CD4-positive, CD25-positive, alpha-beta regulatory T cell (primary cell): ENCODE measurements around the gene GALNTL6. TPM values are rescaled to one million over a fixed set of nuclear protein-coding genes. Genes with fewer than 3 reads are reported as not detected.
"Not testable (repeated sequence)": the region's sequence is repeated elsewhere in the genome, so short reads cannot be mapped to it uniquely, and the experiment has no call there.

Experiments
- ATAC-seq, 2 donors: fragments of 150-1000 bp; cut with Tn5 transposase; one replicate each; pipeline ENCODE4 v1.10.0; 2021; ENCODE audit warnings: low read depth in 2 of 2, moderate number of reproducible peaks in 2 of 2, moderate library complexity in 1 of 2
- DNase-seq, 3 donors: peaks; one replicate each; pipeline versions ENCODE4 v3.0.0 to v3.0.0-alpha.2; 2012 to 2022; ENCODE audit warnings: mixed read lengths in 1 of 3
- H3K27ac ChIP-seq: one replicate; pipeline ENCODE4 v1.7.0; 2013; ENCODE audit warnings: mild to moderate bottlenecking, low read length; ENCODE audit not compliant: insufficient read depth, poor library complexity, severe bottlenecking
- H3K27me3 ChIP-seq: one replicate; pipeline ENCODE4 v1.7.0; 2013; ENCODE audit warnings: low read length; ENCODE audit not compliant: control insufficient read depth, insufficient read depth
- H3K36me3 ChIP-seq: one replicate; pipeline ENCODE4 v1.7.0; 2013; ENCODE audit warnings: mild to moderate bottlenecking, low read length, moderate library complexity; ENCODE audit not compliant: control insufficient read depth, insufficient read depth
- H3K4me1 ChIP-seq: 2 replicates; pipeline ENCODE4 v1.7.0; 2013; ENCODE audit warnings: mild to moderate bottlenecking, low read length; ENCODE audit not compliant: insufficient read depth, control insufficient read depth, poor library complexity, severe bottlenecking
- H3K4me3 ChIP-seq: one replicate; pipeline ENCODE4 v1.7.0; 2013; ENCODE audit warnings: low read depth, mild to moderate bottlenecking, low read length, moderate library complexity
- H3K9me3 ChIP-seq, 2 experiments: 1 replicate in 1 of 2; 2 replicates in 1 of 2; pipeline ENCODE4 v1.7.0; 2013; ENCODE audit warnings: low read length in 2 of 2, mild to moderate bottlenecking in 1 of 2, moderate library complexity in 1 of 2; ENCODE audit not compliant: control insufficient read depth in 2 of 2
- H3K27ac Mint-ChIP-seq, 3 donors: one replicate each; pipeline ENCODE4 v1.8.0; 2020 to 2022; ENCODE audit warnings: mild to moderate bottlenecking in 3 of 3, mixed read lengths in 3 of 3, moderate library complexity in 2 of 3
- H3K27me3 Mint-ChIP-seq: one replicate; pipeline ENCODE4 v1.8.0; 2022; ENCODE audit warnings: mild to moderate bottlenecking, mixed read lengths
- H3K36me3 Mint-ChIP-seq: one replicate; pipeline ENCODE4 v1.8.0; 2020; ENCODE audit warnings: mixed read lengths
- H3K4me1 Mint-ChIP-seq, 4 donors: one replicate each; pipeline ENCODE4 v1.8.0; 2020 to 2022; ENCODE audit warnings: mixed read lengths in 4 of 4, mild to moderate bottlenecking in 1 of 4
- H3K4me3 Mint-ChIP-seq, 4 donors: one replicate each; pipeline ENCODE4 v1.8.0; 2020 to 2022; ENCODE audit warnings: mild to moderate bottlenecking in 4 of 4, mixed read lengths in 4 of 4, moderate library complexity in 3 of 4
- H3K9me3 Mint-ChIP-seq, 7 donors: one replicate each; pipeline ENCODE4 v1.8.0; 2020 to 2022; ENCODE audit warnings: mixed read lengths in 7 of 7, mild to moderate bottlenecking in 3 of 7, moderate library complexity in 2 of 7
- polyA plus RNA-seq, 4 donors: library from polyadenylated mRNA; unstranded; fragments of 300-500 nt; fragmentation: Illumina TruSeq; gene quantifications; one replicate each; pipeline ENCODE4 v1.2.3, GENCODE V29; 2021
- total RNA-seq: library from RNA; stranded (reverse); gene quantifications from one replicate; pipeline ENCODE4 v1.2.3, GENCODE V29; 2022

The GALNTL6 gene
- total and polyA plus RNA-seq, 5 donors from 2014 or later, result not detected

GRCh38 chr4:173021746-173022573 lies 1208.8 kb downstream of the GALNTL6 start:
- not testable (repeated sequence) for H3K27ac Mint-ChIP-seq, DNase-seq, H3K4me1 Mint-ChIP-seq, ATAC-seq, H3K27ac ChIP-seq, H3K36me3 Mint-ChIP-seq, H3K4me3 Mint-ChIP-seq, H3K4me3 ChIP-seq, H3K9me3 Mint-ChIP-seq, H3K4me1 ChIP-seq, H3K36me3 ChIP-seq, H3K27me3 Mint-ChIP-seq, H3K9me3 ChIP-seq, H3K27me3 ChIP-seq

GRCh38 chr4:173024203-173024602 lies 1211.0 kb downstream of the GALNTL6 start:
- Histone ChIP-seq H3K4me3 (no peak overlapping the region), H3K9me3 (no peaks in the 10 kb centered on the region), H3K4me1 (no peaks in the 10 kb centered on the region), H3K27ac (no peak overlapping the region), H3K36me3 (no peaks in the 10 kb centered on the region), H3K27me3 (no peaks in the 10 kb centered on the region)
- Mint-ChIP-seq H3K27me3 (peaks cover 7% of the 10 kb centered on the region), H3K27ac (no peak overlapping the region), H3K36me3 (no peaks in the 10 kb centered on the region), H3K9me3 (peaks cover 0 to 1% (median 0%) of the 10 kb centered on the region in 7 donors), H3K4me3 (no peak overlapping the region), H3K4me1 (peaks cover 0 to 3% (median 0%) of the 10 kb centered on the region in 4 donors)
- ATAC-seq, result no peak
- DNase-seq, result no peak

DNA sequence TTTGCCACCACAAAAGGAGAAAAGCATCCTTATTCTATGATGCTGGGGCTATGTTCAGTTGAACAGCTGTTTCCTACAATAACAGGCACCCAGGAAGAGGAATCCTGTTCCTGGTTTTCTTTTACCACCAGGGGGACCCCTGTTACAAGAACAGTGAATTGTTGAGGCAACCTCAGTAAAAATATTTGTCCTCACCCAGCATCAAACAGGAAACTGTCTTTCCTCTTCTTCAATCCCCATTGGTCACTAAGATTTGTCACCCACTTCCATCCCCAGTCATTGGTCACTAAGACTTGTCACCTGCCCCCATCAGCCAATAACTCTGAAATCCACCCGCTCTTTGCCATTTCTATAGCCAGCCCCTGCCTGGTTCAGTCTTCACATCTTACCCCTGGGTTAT lies 1211.9 kb downstream of the GALNTL6 start:
- Mint-ChIP-seq H3K27me3 (peaks cover 7% of the 10 kb centered on the region), H3K4me1 (peaks cover 0 to 3% (median 0%) of the 10 kb centered on the region in 4 donors), H3K9me3 (peaks cover 0 to 1% (median 0%) of the 10 kb centered on the region in 7 donors), H3K4me3 (no peak overlapping the region), H3K27ac (peak overlapping the region in 2 of 3 donors; percentile 4 to 17), H3K36me3 (no peaks in the 10 kb centered on the region)
- Histone ChIP-seq H3K27ac (no peak overlapping the region), H3K36me3 (no peaks in the 10 kb centered on the region), H3K27me3 (no peaks in the 10 kb centered on the region), H3K4me1 (no peaks in the 10 kb centered on the region), H3K9me3 (no peaks in the 10 kb centered on the region), H3K4me3 (no peak overlapping the region)
- DNase-seq (peak in 2 of 3 donors; percentile 17 to 60), ATAC-seq (peak; percentile 31 to 34)

GRCh38 chr4:173037242-173037641 lies 1224.0 kb downstream of the GALNTL6 start:
- Histone ChIP-seq H3K27ac (no peak overlapping the region), H3K4me3 (no peak overlapping the region), H3K27me3 (peaks cover 3% of the 10 kb centered on the region), H3K36me3 (no peaks in the 10 kb centered on the region), H3K4me1 (no peaks in the 10 kb centered on the region), H3K9me3 (no peaks in the 10 kb centered on the region)
- H3K4me1 Mint-ChIP-seq, result no peaks in the 10 kb centered on the region
- no peak overlapping the region for H3K4me3 Mint-ChIP-seq
- H3K27me3 Mint-ChIP-seq, result peaks cover 20% of the 10 kb centered on the region
- ATAC-seq, result no peak
- H3K9me3 Mint-ChIP-seq, result peaks cover 0 to 3% (median 0%) of the 10 kb centered on the region in 7 donors
- no peak for DNase-seq
- no peaks in the 10 kb centered on the region for H3K36me3 Mint-ChIP-seq
- H3K27ac Mint-ChIP-seq, result no peak overlapping the region

- H3K27me3 ChIP-seq, result peaks cover 3% of the 10 kb centered on the region
- DNase-seq, result no peak
- H3K36me3 ChIP-seq, result no peaks in the 10 kb centered on the region
- Mint-ChIP-seq H3K4me1 (no peaks in the 10 kb centered on the region), H3K27ac (no peak overlapping the region), H3K4me3 (no peak overlapping the region), H3K36me3 (no peaks in the 10 kb centered on the region), H3K9me3 (peaks cover 0 to 5% (median 2%) of the 10 kb centered on the region in 7 donors), H3K27me3 (peaks cover 17% of the 10 kb centered on the region)
- no peak for ATAC-seq
- no peaks in the 10 kb centered on the region for H3K4me1 ChIP-seq
- H3K9me3 ChIP-seq, result no peaks in the 10 kb centered on the region
- H3K4me3 ChIP-seq, result no peak overlapping the region
- H3K27ac ChIP-seq, result no peak overlapping the region
Observed at GRCh38 chr4:173038192-173038896, 1225.1 kb downstream of the GALNTL6 start.

- peaks cover 0 to 5% (median 2%) of the 10 kb centered on the region in 7 donors for H3K9me3 Mint-ChIP-seq
Observed at GRCh38 chr4:173039617-173040577, 1226.7 kb downstream of the GALNTL6 start.

DNA sequence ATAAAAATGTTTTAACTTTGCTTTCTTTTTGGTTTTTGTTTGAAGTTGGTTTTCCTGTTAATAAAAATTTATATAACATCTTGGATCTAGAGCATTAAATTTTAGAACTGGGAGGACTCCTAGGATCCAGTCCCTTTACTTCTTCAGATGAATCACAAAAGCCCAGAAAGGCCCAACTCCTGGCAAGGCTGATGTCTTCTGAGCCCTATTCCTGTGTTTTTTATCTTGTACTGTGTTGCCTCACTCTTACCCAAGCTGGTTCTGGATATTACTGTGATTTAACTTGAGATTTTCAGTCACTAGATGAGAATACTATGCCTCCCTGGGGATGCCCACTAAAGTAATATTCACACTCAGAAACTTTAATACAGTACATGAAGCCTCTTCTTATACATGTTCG lies 1228.3 kb downstream of the GALNTL6 start:
- ATAC-seq, result no peak
- no peaks in the 10 kb centered on the region for H3K4me1 ChIP-seq
- H3K4me3 Mint-ChIP-seq, result no peak overlapping the region
- no peaks in the 10 kb centered on the region for H3K36me3 ChIP-seq
- no peak overlapping the region for H3K27ac ChIP-seq
- peaks cover 9% of the 10 kb centered on the region for H3K27me3 Mint-ChIP-seq
- peaks cover 3% of the 10 kb centered on the region for H3K27me3 ChIP-seq
- no peaks in the 10 kb centered on the region for H3K36me3 Mint-ChIP-seq
- peaks cover 0 to 5% (median 2%) of the 10 kb centered on the region in 7 donors for H3K9me3 Mint-ChIP-seq
- no peak for DNase-seq
- no peak overlapping the region for H3K4me3 ChIP-seq
- no peaks in the 10 kb centered on the region for H3K4me1 Mint-ChIP-seq
- no peak overlapping the region for H3K27ac Mint-ChIP-seq
- H3K9me3 ChIP-seq, result no peaks in the 10 kb centered on the region

More at GRCh38 chr4:173039617-173040577, 1226.7 kb downstream of the GALNTL6 start:
- H3K27me3 Mint-ChIP-seq, result peaks cover 17% of the 10 kb centered on the region
- Histone ChIP-seq H3K36me3 (no peaks in the 10 kb centered on the region), H3K4me1 (no peaks in the 10 kb centered on the region), H3K27ac (no peak overlapping the region), H3K27me3 (peaks cover 3% of the 10 kb centered on the region), H3K9me3 (no peaks in the 10 kb centered on the region), H3K4me3 (no peak overlapping the region)
- no peak for ATAC-seq
- DNase-seq, result no peak
- no peak overlapping the region for H3K27ac Mint-ChIP-seq
- no peaks in the 10 kb centered on the region for H3K36me3 Mint-ChIP-seq
- H3K4me3 Mint-ChIP-seq, result no peak overlapping the region
- H3K4me1 Mint-ChIP-seq, result no peaks in the 10 kb centered on the region
